Measurements from ENCODE around the gene ARID5A. TPM values are rescaled to one million over a fixed set of nuclear protein-coding genes. Genes with fewer than 3 reads are reported as not detected.

Gene ARID5A
- total RNA-seq, 4 donors from 2014 or later, result 2.8 to 25.9 (median 5.7) TPM

GRCh38 chr2:96564026-96564425 is 27.5 kb downstream of the ARID5A start:
- DNase-seq, result no peak

GRCh38 chr2:96564563-96564962 is 28.0 kb downstream of the ARID5A start:
- Histone ChIP-seq H3K36me3 (no peaks in the 10 kb centered on the region), H3K27me3 (no peaks in the 10 kb centered on the region), H3K9me3 (no peaks in the 10 kb centered on the region), H3K27ac (no peak overlapping the region), H3K4me1 (no peaks in the 10 kb centered on the region), H3K4me3 (no peak overlapping the region)
- TF ChIP-seq CTCF (IDR thresholded peaks at IDR 0.05) (no peak), POLR2A (IDR thresholded peaks at IDR 0.05) (no peak)
- DNase-seq, result no peak
- intact Hi-C loops (cut with DNase I), result no loop called here
- WGBS, 2 donors, result 60 to 100% methylated on average over 1 of the region's 3 CpGs

More at GRCh38 chr2:96564026-96564425, 27.5 kb downstream of the ARID5A start:
- 75 to 92% methylated on average over 2 to 4 of the region's 4 CpGs for WGBS, 2 donors
- Histone ChIP-seq H3K27ac (no peak overlapping the region), H3K27me3 (no peaks in the 10 kb centered on the region), H3K4me3 (no peak overlapping the region), H3K9me3 (no peaks in the 10 kb centered on the region), H3K36me3 (no peaks in the 10 kb centered on the region), H3K4me1 (no peaks in the 10 kb centered on the region)
- intact Hi-C loops (cut with DNase I), result no loop called here
- no peak for TF ChIP-seq POLR2A (IDR thresholded peaks at IDR 0.05)
- no peak for TF ChIP-seq CTCF (IDR thresholded peaks at IDR 0.05)

- WGBS, 2 donors, result 61 to 70% methylated on average over 5 of the region's 5 CpGs
- Histone ChIP-seq H3K4me1 (no peaks in the 10 kb centered on the region), H3K4me3 (no peak overlapping the region), H3K36me3 (no peaks in the 10 kb centered on the region), H3K27ac (no peak overlapping the region), H3K27me3 (no peaks in the 10 kb centered on the region), H3K9me3 (no peaks in the 10 kb centered on the region)
- no peak for DNase-seq
- TF ChIP-seq POLR2A (IDR thresholded peaks at IDR 0.05) (no peak), CTCF (IDR thresholded peaks at IDR 0.05) (no peak)
- intact Hi-C loops (cut with DNase I), result no loop called here
Measured at GRCh38 chr2:96565111-96565510, 28.6 kb downstream of the ARID5A start.

- 95 to 98% methylated on average over 3 of the region's 3 CpGs for WGBS, 2 donors
- H3K27me3 ChIP-seq, result no peaks in the 10 kb centered on the region
Measured at GRCh38 chr2:96568094-96568493, 31.5 kb downstream of the ARID5A start.

GRCh38 chr2:96574364-96574763 is 37.8 kb downstream of the ARID5A start:
- no peaks in the 10 kb centered on the region for H3K27me3 ChIP-seq
- no peak for DNase-seq
- H3K4me1 ChIP-seq, result no peaks in the 10 kb centered on the region
- H3K27ac ChIP-seq, result no peak overlapping the region
- H3K4me3 ChIP-seq, result no peak overlapping the region
- 94 to 100% methylated on average over 2 of the region's 2 CpGs for WGBS, 2 donors
- TF ChIP-seq CTCF (IDR thresholded peaks at IDR 0.05) (no peak), POLR2A (IDR thresholded peaks at IDR 0.05) (no peak)
- intact Hi-C loops (cut with DNase I), result no loop called here
- H3K9me3 ChIP-seq, result no peaks in the 10 kb centered on the region
- no peaks in the 10 kb centered on the region for H3K36me3 ChIP-seq

More at GRCh38 chr2:96568094-96568493, 31.5 kb downstream of the ARID5A start:
- no peaks in the 10 kb centered on the region for H3K9me3 ChIP-seq
- no peak for DNase-seq
- no peaks in the 10 kb centered on the region for H3K36me3 ChIP-seq
- TF ChIP-seq CTCF (IDR thresholded peaks at IDR 0.05) (no peak), POLR2A (IDR thresholded peaks at IDR 0.05) (no peak)
- intact Hi-C loops (cut with DNase I), result no loop called here
- no peak overlapping the region for H3K4me3 ChIP-seq
- H3K4me1 ChIP-seq, result no peaks in the 10 kb centered on the region
- no peak overlapping the region for H3K27ac ChIP-seq
